Neural progenitor cell (in vitro differentiated cells): Measurements from ENCODE around the gene DEXI. TPM values are rescaled to one million over a fixed set of nuclear protein-coding genes. Genes with fewer than 3 reads are reported as not detected.

Experiments
- DNase-seq: peaks from one replicate; pipeline ENCODE4 v3.0.0-alpha.2; 2016; ENCODE audit warnings: low spot score
- H2AFZ ChIP-seq: fragments of 200-600 bp; sonication (generic); replicated peaks from 2 replicates; pipeline ENCODE4 v1.6.1; 2016; ENCODE audit warnings: antibody characterized with exemption
- H3F3A ChIP-seq: fragments of 200-600 bp; sonication (generic); 2 replicates; pipeline ENCODE4 v1.6.1; 2016; ENCODE audit warnings: antibody characterized with exemption, low read depth
- H3K27ac ChIP-seq: fragments of 200-600 bp; sonication (generic); 2 replicates; pipeline ENCODE4 v1.5.1; 2016; ENCODE audit warnings: mild to moderate bottlenecking
- H3K27me3 ChIP-seq: fragments of 200-600 bp; sonication (generic); 2 replicates; pipeline ENCODE4 v1.6.1; 2016; ENCODE audit warnings: mild to moderate bottlenecking, moderate library complexity
- H3K36me3 ChIP-seq: fragments of 200-600 bp; sonication (generic); 2 replicates; pipeline ENCODE4 v1.5.1; 2016
- H3K4me1 ChIP-seq: fragments of 200-600 bp; sonication (generic); 2 replicates; pipeline ENCODE4 v1.6.1; 2016; ENCODE audit warnings: mixed run types
- H3K4me2 ChIP-seq: fragments of 200-600 bp; sonication (generic); 2 replicates; pipeline ENCODE4 v1.6.1; 2016
- H3K4me3 ChIP-seq: fragments of 200-600 bp; sonication (generic); 2 replicates; pipeline ENCODE4 v1.5.1; 2016
- H3K79me2 ChIP-seq: fragments of 200-600 bp; sonication (generic); 2 replicates; pipeline ENCODE4 v1.6.1; 2016; ENCODE audit warnings: low read depth
- H3K9ac ChIP-seq: fragments of 200-600 bp; sonication (generic); 2 replicates; pipeline ENCODE4 v1.6.1; 2016
- H3K9me3 ChIP-seq: fragments of 200-600 bp; sonication (generic); 2 replicates; pipeline ENCODE4 v1.5.1; 2016; ENCODE audit warnings: low read depth
- H4K20me1 ChIP-seq: fragments of 200-600 bp; sonication (generic); 2 replicates; pipeline ENCODE4 v1.6.1; 2016; ENCODE audit warnings: low read depth
- H3K27ac Mint-ChIP-seq: 3 replicates; pipeline ENCODE4 v1.8.0; 2021; ENCODE audit warnings: mixed read lengths
- H3K27me3 Mint-ChIP-seq: 2 replicates; pipeline ENCODE4 v1.8.0; 2022; ENCODE audit warnings: low read depth, mild to moderate bottlenecking, inconsistent platforms, moderate library complexity, mixed read lengths; ENCODE audit not compliant: insufficient read depth
- H3K36me3 Mint-ChIP-seq: 3 replicates; pipeline ENCODE4 v1.8.0; 2021; ENCODE audit warnings: mixed read lengths
- H3K4me1 Mint-ChIP-seq: 3 replicates; pipeline ENCODE4 v1.8.0; 2021; ENCODE audit warnings: mixed read lengths
- H3K4me3 Mint-ChIP-seq: 3 replicates; pipeline ENCODE4 v1.8.0; 2021; ENCODE audit warnings: mild to moderate bottlenecking, moderate library complexity, mixed read lengths
- H3K9me3 Mint-ChIP-seq: 3 replicates; pipeline ENCODE4 v1.8.0; 2020; ENCODE audit warnings: mixed read lengths
- EZH2 ChIP-seq: fragments of 200-600 bp; sonication (generic); IDR thresholded peaks from 2 replicates; pipeline ENCODE4 v1.6.1; 2017; ENCODE audit warnings: antibody characterized with exemption, mild to moderate bottlenecking, moderate library complexity
- EZH2phosphoT487 ChIP-seq: fragments of 200-600 bp; sonication (generic); IDR thresholded peaks from 2 replicates; pipeline ENCODE4 v1.6.1; 2017; ENCODE audit warnings: antibody characterized with exemption
- total RNA-seq: library from RNA; depleted of rRNA; stranded (reverse); fragments of >200 nt; gene quantifications from 2 replicates; pipeline ENCODE4 v1.2.3, GENCODE V29; 2015; ENCODE audit warnings: low replicate concordance
- TF ChIP-seq, protein P1 (sequence below): fragments of 200-600 bp; sonication (generic); IDR thresholded peaks from 2 replicates; pipeline ENCODE4 v1.5.1; 2017; ENCODE audit warnings: antibody characterized with exemption, mild to moderate bottlenecking

Gene DEXI
- total RNA-seq, 1 donor from 2014 or later = 16.4 TPM

DNA sequence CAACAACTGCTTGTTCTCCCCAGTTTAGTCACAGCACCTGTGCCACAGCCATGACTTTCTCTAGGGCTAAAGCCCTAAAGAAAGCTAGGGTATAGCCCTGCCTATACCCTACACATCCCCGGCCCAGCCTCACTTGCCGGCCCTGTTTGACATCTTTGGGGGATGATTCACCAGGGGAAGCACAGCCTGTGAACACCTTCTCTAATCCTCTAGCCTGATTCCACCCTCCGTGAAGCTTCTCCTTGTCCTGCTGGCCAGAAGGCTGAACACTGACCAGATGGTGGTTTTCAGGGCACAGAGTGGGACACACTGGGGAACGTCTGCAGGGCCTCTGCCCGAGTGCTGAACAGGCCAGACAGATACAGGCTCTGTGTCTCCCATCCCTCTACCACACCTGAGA, 8.1 kb upstream of the DEXI start:
- no peak overlapping the region for H3K27ac Mint-ChIP-seq
- Histone ChIP-seq H2AFZ (no peak overlapping the region), H3K27me3 (no peaks in the 10 kb centered on the region), H3K4me3 (no peak overlapping the region), H3K27ac (no peak overlapping the region), H4K20me1 (peaks cover 8% of the 10 kb centered on the region), H3K36me3 (no peaks in the 10 kb centered on the region), H3K79me2 (peaks cover 6% of the 10 kb centered on the region), H3K9me3 (no peaks in the 10 kb centered on the region), H3K9ac (no peak overlapping the region), H3K4me2 (no peak overlapping the region), H3F3A (peaks cover 21% of the 10 kb centered on the region), H3K4me1 (peaks cover 35% of the 10 kb centered on the region)
- DNase-seq = no peak
- peaks cover 2% of the 10 kb centered on the region for H3K27me3 Mint-ChIP-seq
- no peak for TF ChIP-seq EZH2
- TF ChIP-seq EZH2phosphoT487 = no peak
- TF ChIP-seq, protein P1, sequence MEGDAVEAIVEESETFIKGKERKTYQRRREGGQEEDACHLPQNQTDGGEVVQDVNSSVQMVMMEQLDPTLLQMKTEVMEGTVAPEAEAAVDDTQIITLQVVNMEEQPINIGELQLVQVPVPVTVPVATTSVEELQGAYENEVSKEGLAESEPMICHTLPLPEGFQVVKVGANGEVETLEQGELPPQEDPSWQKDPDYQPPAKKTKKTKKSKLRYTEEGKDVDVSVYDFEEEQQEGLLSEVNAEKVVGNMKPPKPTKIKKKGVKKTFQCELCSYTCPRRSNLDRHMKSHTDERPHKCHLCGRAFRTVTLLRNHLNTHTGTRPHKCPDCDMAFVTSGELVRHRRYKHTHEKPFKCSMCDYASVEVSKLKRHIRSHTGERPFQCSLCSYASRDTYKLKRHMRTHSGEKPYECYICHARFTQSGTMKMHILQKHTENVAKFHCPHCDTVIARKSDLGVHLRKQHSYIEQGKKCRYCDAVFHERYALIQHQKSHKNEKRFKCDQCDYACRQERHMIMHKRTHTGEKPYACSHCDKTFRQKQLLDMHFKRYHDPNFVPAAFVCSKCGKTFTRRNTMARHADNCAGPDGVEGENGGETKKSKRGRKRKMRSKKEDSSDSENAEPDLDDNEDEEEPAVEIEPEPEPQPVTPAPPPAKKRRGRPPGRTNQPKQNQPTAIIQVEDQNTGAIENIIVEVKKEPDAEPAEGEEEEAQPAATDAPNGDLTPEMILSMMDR = no peak
- H3K9me3 Mint-ChIP-seq = no peaks in the 10 kb centered on the region
- H3K4me1 Mint-ChIP-seq = peaks cover 29% of the 10 kb centered on the region
- no peak overlapping the region for H3K4me3 Mint-ChIP-seq
- no peaks in the 10 kb centered on the region for H3K36me3 Mint-ChIP-seq

DNA sequence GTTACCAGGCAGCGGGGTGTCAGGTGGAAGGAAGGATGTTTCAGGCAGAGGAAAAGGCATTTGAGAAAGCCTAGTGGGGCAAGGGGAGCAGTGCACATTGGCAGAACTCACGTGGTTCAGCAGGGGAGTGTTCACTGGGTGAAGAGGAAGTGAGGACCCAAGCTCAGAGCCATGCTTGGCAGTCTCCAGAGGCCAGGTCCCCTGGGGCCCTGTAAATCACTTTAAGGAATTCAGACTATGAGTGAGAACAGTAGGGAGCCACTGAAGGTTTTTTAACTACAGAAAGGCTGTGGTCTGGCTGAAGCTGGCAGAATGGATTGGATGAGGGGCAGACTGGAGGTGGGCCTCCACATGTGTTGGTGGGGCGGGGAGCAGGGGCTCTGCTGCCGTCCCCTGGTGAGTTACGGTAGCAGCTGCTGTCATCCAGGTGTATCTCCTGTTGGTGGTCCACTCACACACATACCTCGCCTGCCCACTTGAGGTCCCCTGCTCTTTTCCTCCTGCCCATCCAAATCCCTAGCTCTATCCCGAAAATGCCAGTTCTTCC, 7.2 kb upstream of the DEXI start:
- Histone ChIP-seq H2AFZ (no peak overlapping the region), H3K36me3 (no peaks in the 10 kb centered on the region), H4K20me1 (peaks cover 13% of the 10 kb centered on the region), H3K27me3 (no peaks in the 10 kb centered on the region), H3K79me2 (peaks cover 12% of the 10 kb centered on the region), H3K9ac (no peak overlapping the region), H3K4me1 (peaks cover 39% of the 10 kb centered on the region), H3K9me3 (no peaks in the 10 kb centered on the region), H3K4me2 (peak overlapping the region; percentile 21), H3F3A (peaks cover 21% of the 10 kb centered on the region), H3K4me3 (no peak overlapping the region), H3K27ac (no peak overlapping the region)
- Mint-ChIP-seq H3K4me1 (peaks cover 33% of the 10 kb centered on the region), H3K27ac (no peak overlapping the region), H3K36me3 (no peaks in the 10 kb centered on the region), H3K9me3 (no peaks in the 10 kb centered on the region), H3K27me3 (peaks cover 2% of the 10 kb centered on the region), H3K4me3 (no peak overlapping the region)
- DNase-seq = peak; percentile 43
- TF ChIP-seq EZH2phosphoT487 (no peak), EZH2 (no peak)
- TF ChIP-seq, protein P1 = peak; percentile 4

DNA sequence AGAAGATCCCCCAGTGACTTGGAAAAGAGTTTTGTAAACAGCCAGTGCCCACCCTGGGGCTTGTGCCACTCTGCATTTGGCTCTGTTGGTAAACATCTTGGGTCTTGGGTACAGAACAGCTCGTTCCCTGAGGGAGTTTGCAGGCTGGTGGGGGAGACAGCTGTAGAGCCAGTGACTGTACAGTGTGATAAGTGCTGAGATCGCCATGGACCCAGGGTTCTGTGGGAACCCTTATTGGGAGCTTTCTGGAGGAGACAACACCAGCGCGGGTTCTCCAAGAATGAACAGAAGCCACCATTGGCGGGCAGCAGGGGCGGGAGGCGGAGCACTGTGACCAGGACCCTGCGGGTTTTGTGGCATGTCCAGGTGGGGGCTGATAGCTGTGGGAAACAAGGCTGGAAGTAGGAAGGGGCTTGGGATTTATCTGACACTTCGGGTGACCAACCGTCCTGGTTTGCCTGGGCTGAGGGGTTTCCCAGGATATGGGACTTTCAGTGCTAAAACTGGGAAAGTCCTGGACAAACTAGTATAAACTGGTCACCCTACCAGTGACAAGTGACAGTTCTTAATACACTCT, 5.0 kb upstream of the DEXI start:
- Histone ChIP-seq H3K27me3 (peaks cover 6% of the 10 kb centered on the region), H3K27ac (no peak overlapping the region), H3K4me1 (peaks cover 39% of the 10 kb centered on the region), H2AFZ (no peak overlapping the region), H4K20me1 (peaks cover 13% of the 10 kb centered on the region), H3K9me3 (no peaks in the 10 kb centered on the region), H3F3A (peaks cover 31% of the 10 kb centered on the region), H3K36me3 (no peaks in the 10 kb centered on the region), H3K79me2 (peaks cover 12% of the 10 kb centered on the region), H3K9ac (no peak overlapping the region), H3K4me2 (no peak overlapping the region), H3K4me3 (no peak overlapping the region)
- Mint-ChIP-seq H3K27ac (no peak overlapping the region), H3K36me3 (no peaks in the 10 kb centered on the region), H3K27me3 (no peaks in the 10 kb centered on the region), H3K4me3 (no peak overlapping the region), H3K4me1 (peaks cover 42% of the 10 kb centered on the region), H3K9me3 (no peaks in the 10 kb centered on the region)
- DNase-seq = no peak
- no peak for TF ChIP-seq EZH2phosphoT487
- TF ChIP-seq EZH2 = no peak
- TF ChIP-seq, protein P1 = no peak
